G401 (cell line): ENCODE results near the gene ZNF598. TPM values are rescaled to one million over a fixed set of nuclear protein-coding genes. Genes with fewer than 3 reads are reported as not detected.
"Not testable (repeated sequence)": the region's sequence is repeated elsewhere in the genome, so short reads cannot be mapped to it uniquely, and the experiment has no call there.

Source experiments
- DNase-seq: peaks from one replicate; pipeline ENCODE4 v3.0.0-alpha.2; 2015; ENCODE audit warnings: low spot score
- in situ Hi-C: cut with HindIII; loops from 2 replicates; pipeline ENCODE4 v1.10.0; 2016; ENCODE audit warnings: low sequenced_read_pairs, mixed read lengths
- total RNA-seq: library from RNA; depleted of rRNA; stranded (reverse); fragments of >200 nt; shearing (Covaris generic); gene quantifications from 2 replicates; pipeline ENCODE4 v1.2.3, GENCODE V29; 2014

ZNF598 gene
- total RNA-seq, 1 experiment from 2014 or later = 72.1 TPM

- DNase-seq = no peak
- in situ Hi-C loops = no loop called here
Observed at GRCh38 chr16:2013527-2013926, 3.9 kb upstream of the ZNF598 start.

- in situ Hi-C loops, DNase-seq: not testable (repeated sequence)
Observed at GRCh38 chr16:2011726-2012125, 2.1 kb upstream of the ZNF598 start.

DNA sequence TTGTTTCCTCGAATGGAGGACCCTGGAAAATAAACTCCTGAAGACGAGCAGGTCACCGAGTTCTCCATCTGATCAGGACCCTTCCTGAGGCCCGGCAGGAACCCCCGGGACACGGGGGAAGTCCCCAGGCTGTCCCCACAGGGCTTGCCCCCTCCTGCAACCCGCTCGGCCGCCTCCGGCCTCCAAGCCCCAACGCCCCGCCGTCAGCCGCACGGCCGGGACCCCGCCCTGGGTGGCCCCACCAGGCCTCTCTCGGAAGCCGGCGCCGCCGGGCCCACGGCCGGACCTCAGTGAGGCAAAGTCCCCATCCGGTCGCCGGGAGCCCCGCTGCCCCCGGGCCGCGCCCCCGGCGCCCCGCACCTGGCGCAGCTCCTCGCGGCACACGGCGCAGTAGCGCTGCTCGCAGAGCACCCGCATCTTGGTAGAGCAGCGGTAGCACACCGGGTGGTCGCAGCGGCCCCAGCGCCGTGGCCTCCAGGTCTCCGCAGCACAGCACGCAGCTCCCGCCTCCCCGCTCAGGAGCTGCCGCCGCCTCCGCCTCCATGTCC lies 383 bp downstream of the ZNF598 start:
- in situ Hi-C loops = no loop called here
- no peak for DNase-seq

DNA sequence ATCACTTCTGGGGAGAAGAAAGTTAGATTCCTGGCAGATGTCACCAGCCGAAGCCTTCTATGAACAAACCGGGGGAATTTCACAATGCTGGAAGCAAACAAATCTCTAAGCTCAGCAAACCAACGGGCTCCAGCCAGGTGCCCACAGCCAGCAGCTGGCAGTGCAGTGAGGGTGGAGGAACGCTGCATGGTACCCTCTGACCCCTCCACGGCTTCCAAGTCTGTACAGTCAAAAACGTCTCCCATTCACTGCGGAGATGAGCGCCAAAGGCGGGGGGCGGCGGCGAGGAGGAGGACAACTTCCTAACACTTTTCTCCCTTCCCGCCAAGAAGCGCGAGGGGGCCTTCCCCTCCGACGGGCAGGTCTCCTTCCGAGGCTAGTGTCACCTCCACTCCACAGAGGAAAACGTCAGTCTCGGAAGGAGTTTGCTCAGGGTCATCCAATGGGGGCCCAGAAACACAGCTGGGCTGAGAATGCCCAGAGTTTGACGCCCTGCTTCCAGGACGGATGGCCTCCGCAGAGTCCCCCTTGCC lies 924 bp downstream of the ZNF598 start:
- in situ Hi-C loops = no loop called here
- no peak for DNase-seq

- in situ Hi-C loops = no loop called here
- no peak for DNase-seq
Observed at GRCh38 chr16:2008009-2008526, 1.6 kb downstream of the ZNF598 start.

DNA sequence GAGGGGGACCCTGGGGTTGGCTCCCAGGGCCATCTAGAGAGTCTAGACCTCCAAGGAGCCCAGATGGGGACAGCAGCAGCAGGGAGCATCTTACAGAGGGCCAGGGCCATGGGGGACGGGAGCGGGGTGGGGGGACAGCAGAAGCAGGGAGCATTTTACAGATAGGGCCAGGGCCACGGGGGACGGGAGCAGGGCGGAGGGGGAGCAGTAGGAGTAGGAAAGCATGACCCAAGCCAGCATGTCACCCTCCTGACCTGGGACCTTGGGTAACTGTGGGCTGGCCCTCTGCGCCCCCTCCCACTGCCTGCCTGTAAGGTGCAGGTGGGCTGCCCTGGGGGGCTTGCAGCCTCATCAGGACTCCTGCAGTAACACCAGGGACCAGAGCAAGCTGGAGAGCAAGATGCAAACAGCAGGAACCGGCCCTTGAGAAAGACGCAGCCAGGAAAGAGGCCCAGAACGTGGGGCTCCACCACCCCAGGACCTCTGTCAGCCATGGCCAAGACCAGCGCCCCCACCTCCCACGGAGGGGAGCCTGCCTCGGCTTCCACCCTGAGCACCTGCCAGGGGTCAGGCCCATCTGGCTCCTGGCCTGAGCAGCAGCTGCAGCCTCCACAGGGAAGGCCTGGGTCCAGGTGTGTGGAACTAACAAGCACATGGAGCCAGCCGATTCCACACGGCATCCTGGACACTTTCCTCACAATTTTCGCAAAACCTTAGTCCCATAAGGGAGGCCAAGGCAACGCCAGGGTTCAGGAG lies 2.4 kb downstream of the ZNF598 start:
- in situ Hi-C loops = no loop called here
- no peak for DNase-seq

DNA sequence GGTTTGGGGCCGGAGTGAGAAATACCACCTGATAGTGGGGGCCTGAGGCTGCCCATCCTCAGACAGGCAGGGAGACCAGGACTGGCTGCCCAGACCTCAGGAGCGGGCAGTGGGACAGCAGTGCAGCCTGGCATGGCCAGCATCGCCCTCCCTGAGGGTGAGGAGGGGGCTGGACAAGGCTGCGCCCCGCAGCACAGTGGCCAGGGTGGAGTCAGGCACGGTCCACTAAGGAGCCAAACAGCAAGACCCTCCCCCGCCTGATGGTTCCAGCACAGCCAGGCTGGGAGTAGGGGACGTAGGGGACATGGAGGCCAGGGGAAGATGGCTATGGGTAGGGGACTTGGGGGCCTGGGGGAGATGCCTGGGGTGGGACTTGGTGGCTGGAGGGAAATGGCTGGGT lies 3.3 kb downstream of the ZNF598 start:
- DNase-seq = no peak
- in situ Hi-C loops = no loop called here

GRCh38 chr16:2005646-2006045 lies 4.0 kb downstream of the ZNF598 start:
- peak; percentile 68 for DNase-seq
- in situ Hi-C loops = no loop called here

DNA sequence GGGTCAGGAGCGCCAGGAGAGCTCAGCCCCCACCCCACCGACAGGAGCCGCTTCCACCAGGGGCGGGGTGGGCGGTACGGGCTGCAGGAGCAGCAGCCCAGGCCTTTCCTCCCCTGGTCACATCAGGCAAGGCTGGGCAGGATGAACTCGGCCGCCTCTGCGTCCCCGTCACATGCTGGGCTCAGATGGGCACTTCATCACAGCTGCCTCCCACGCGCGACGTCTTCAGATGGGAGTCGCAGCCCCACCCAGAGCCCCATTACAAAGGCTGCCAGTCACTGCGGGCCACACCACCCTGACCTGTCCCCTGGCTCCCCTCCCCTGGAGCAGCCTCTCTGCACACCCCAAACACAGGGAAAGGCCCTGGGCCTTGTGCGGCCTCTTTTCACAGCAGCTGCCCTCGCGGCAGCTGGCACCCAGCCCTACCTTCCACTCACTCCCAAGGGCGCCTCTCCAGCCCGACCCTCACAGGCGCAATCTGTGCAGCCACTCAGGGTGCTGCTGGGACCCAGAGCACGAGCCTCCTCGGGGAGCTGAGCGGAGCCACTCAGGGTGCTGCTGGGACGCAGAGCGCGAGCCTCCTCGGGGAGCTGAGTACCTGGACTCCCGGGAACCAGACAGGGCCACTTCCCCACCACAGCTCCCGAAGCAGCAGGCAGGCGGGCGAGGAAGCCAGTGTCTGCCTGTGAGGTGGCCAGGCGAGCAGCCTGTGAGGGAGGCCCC lies 4.7 kb downstream of the ZNF598 start:
- peak; percentile 43 for DNase-seq
- in situ Hi-C loops = no loop called here

- peak; percentile 77 for DNase-seq
- in situ Hi-C loops = no loop called here
Observed at GRCh38 chr16:2003827-2004641, 5.6 kb downstream of the ZNF598 start.

DNA sequence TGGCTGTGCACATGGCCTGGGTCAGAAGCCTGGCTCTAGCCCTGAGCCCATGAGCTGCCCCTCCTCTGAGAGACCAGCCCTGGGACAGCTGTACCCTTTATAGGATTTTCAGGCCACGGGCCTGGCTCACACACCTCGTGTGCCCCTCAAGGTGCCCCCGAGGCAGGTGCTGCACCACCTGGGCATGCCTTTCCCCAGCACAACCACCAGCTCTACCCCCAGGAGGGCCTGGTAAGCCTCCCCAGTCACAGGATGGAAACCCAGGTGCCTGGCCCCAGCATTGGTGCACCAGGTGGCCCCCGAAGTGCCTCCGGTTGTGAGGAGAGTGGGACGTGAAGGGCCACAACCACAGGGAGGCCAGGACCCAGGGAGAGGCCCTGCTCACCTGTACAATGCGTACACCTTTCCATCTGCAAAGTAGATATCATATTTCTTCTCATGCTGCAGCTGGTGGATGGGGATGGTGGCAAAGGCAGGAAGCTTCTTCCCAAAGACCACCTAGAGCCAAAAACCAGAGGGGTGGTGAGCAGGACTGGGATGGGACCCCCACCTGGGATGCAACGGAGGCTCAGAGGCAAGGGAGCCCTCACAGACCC lies 6.3 kb downstream of the ZNF598 start:
- in situ Hi-C loops = no loop called here
- no peak for DNase-seq

DNA sequence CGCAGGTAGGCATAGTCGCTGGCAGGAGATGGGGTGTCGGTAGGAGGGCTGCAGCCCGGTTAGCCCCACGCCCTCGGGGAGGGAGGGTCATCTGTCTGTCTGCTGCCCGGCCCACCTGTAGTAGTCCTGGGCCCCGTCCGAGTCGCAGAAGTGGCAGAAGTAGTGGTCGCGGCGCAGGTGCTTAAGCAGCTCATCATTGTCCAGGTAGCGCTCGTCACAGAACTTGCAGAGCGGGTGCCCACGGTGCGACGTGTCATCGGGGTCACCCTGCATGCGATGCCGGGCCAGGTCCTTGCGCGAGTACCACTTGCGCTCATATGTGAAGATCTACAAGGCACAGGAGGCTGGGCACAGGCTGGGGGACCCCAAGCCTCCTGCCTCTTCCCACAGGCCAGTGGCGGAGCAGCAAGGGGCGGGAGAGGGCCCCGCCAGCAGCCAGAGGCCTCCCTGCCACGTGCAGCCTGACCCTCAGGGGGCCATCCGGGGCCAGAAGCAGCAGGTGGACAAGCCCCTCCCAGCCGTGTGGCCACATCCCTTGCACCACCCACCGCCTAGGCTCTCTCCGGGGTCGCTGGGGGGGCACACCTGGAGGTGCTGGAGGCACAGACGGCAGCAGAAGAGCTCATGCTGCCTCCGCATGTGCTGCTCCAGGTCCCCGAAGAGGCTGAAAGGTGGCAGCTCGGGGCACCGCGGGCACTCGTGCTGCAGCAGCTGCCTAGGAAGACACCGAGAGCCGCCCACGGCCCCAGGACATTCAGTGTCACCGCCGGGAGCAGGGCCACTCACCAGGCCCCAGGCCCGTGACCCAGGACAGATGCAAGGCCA lies 7.0 kb downstream of the ZNF598 start:
- DNase-seq = no peak
- in situ Hi-C loops = no loop called here

GRCh38 chr16:2001456-2002355 lies 7.9 kb downstream of the ZNF598 start:
- in situ Hi-C loops = no loop called here
- DNase-seq = no peak

- in situ Hi-C loops = no loop called here
- no peak for DNase-seq
Observed at GRCh38 chr16:2001035-2001434, 8.6 kb downstream of the ZNF598 start.

DNA sequence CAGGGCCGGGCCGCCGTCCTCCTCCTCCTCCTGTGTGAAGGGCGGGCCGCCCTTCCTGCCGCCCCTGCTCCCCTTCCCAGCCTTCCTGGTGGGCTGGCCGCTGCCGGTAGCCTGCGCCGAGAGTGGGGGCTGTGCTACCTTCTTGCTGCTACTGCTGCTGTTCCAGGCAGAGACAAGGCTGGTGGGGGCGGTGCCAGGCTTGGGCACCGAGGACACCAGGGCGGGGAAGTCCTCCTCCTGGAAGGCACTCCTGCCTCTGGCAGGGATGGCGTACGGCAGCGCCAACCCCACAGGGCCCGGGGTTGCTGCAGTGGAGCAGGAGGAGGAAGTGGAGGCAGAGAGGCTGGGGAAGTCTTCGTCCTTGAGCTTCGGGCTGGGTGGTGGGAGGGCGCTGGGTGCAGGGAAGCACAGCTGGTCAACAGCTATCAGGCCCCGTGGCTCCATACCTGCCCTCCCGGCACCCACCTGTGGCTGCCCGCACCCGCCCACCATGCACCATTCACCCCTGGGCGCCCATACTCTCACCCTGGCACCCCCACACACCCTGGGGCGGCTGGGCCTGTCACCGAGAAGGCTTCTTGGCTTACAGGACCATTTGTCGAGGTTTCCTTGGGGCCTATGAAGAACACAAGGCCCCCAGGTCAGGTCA lies 9.6 kb downstream of the ZNF598 start:
- in situ Hi-C loops = no loop called here
- DNase-seq = no peak

DNA sequence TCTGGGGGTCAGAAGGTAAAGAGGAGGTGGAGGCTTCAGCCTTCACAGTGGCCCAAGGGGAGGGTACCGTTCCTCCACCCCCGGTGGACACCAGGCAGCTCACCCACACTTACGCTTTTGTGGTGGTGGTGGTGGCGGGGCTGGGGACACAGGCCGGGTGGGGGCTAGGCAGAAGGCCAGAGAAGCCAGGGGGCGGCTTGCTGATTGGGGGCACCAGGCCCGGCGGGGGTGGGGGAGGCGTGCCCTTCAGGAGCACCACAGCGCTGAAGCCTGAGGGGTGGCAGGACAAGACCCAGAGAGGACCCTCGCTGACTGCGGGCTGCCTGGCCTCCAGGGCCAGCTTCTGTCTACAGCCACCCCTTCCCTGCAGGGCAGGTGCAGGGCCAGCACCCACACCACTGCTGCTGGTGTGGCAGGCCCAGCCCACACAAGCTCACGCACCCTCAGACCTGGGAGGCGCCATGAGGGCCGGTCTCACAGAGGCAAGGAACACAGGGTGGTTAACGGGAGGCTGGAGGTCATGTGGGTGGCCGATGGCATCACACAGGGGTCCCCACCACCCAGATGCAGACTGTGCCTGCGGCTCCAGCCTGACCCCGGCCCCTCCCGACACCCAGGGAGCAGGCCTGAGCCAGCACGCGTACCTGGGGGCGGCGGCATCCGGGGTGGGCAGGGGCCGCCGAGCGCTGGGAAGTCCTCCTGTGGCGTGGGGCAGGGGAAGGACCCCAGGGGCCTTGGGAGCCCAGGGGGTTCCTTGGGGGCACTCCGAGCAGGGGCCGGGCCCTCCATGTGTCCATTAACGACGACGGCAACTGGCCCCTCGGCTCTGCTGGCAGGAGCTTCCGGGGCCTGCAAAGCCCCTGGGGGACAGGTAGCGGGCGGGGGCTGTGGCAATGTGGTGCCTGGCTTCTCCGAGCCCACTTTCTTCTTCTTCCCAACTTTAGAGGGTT lies 10.5 kb downstream of the ZNF598 start:
- DNase-seq = no peak
- in situ Hi-C loops = no loop called here
